GM19023 (cell line): ENCODE results near the gene RALGAPA1.
"Not testable (repeated sequence)": the region's sequence is repeated elsewhere in the genome, so short reads cannot be mapped to it uniquely, and the experiment has no call there.

ENCODE experiments used
- ATAC-seq: cut with Tn5 transposase; IDR thresholded peaks from one replicate; pipeline ENCODE4 v1.9.1; 2021; ENCODE audit warnings: mild to moderate bottlenecking, moderate library complexity; ENCODE audit not compliant: unreplicated experiment

RALGAPA1 gene

DNA sequence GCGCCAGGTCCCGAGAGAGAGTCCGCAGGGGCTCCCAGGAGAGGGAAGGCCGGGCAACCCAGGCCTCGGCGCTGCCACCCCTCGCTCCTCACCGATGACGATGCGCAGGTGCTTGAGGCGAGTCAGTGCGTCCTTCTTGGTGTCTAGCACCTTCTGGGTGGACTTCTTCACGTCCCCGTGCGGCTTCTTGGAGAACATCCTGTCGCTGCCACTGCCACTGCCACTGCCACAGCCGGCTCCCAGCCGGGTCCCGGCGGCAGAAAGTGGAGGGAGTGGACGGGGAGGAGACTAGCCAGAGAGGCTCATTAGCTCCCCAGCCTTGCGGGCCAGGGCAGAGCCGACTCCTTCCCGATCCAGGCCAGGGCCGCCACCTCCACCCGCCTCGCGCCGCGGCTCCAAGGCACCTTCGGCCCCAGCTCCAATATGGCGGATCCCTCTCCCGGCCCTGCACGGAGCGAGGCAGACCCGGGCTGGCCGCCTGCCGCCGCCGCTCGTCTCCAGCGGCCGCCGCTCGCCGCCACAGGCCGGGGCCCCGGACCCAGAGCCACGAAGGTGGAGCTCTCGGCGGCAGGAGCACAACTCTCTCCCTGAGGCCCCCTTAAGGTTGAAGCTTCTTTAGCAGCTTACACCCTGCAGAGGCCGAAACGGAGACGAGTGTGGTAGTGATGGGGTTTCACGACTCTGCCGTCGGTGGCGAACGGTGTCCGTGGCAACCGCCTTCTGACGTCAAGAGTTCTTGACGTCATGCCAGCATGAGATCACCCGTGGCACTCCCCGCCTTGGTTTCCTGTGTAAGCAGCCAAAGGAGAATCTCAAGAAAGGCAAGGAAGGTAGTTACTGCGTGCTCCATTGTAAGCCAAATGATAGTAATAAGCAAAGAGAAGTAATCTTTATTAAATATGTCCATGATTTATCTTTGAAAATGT, at the start of gene RALGAPA1:
Gene RALGAPA1, minus strand, starts transcription at position 658 of the 926 bp plus-strand sequence. Its CDS starts 460 bp downstream, at position 198.
- ATAC-seq, result peak; percentile 96

DNA sequence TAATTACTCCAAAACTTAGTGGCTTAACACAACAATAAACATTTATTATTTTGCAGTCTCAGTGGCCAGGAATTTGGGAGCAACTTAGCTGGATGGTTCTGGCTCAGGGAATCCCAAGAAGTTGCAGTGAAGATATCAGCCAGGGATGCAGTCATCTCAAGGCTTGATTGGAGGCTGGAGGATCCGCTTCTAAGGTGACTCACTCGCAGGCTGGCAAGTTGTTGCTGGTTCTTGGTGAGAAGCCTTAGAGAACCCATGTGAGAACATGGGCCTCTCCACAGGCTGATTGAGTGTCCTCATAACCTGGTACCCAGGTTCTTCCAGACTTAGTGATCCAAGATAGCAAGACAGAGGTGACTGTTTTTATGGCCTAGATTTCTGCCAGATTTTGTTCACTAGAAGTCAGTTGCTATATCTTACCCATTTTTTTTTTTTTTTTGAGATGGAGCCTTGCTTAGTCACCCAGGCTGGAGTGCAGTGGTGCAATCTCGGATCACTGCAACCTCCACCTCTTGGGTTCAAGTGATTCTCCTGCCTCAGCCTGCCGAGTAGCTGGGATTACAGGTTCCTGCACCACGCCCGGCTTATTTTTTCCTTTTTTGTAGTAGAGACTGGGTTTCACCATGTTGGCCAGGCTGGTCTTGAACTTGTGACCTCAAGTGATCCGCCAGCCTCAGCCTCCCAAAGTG, 49.6 kb upstream of the RALGAPA1 start:
- no peak for ATAC-seq

- ATAC-seq, result peak; percentile 96
These were observed 46.9 kb upstream of the RALGAPA1 start for GRCh38 chr14:35855876-35856481.

DNA sequence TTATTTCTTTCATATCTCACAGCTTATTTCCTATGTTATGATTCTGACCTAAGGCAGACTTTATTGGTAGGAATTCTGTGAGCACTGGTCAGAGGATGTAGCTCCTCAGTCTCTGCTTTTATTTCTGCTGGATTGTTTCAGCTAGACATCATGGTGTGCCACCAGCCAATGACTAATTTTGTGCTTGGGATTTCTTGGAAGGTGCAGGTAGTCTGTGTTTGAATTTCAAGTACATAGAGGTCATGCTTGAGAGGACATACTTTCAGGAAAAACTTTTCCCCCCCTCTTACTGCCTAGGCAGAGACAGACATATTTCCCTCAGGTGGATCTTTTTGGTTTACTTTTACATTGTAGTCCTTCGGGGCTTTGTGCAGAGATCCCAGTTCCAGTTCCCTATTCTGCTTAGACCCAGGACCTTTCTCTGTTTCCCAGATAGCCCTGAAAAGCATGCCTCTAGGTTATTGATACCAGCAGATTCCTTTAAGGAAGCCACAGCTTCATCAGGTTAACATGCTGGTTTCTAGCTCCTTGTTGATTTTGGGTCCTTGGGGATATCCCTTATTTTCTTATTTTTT, 45.7 kb upstream of the RALGAPA1 start:
- no peak for ATAC-seq

DNA sequence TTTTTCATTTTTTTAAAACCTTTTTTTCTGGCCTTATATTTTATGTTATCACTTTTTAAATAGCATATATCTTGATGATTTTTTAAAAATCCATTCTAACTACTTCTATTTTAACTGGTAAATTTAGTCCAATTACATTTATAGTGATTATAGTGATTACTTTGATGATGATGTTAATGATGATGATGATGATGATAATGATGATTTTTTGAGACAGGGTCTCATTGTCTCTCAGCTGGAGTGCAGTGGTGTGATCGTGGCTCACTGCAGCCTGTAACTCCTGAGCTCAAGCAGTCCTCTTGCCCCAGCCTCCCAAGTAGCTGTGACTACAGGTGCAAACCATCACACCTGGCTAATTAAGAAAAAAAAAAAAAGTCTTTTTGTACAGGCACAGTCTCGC, 44.1 kb upstream of the RALGAPA1 start:
- ATAC-seq, result no peak

DNA sequence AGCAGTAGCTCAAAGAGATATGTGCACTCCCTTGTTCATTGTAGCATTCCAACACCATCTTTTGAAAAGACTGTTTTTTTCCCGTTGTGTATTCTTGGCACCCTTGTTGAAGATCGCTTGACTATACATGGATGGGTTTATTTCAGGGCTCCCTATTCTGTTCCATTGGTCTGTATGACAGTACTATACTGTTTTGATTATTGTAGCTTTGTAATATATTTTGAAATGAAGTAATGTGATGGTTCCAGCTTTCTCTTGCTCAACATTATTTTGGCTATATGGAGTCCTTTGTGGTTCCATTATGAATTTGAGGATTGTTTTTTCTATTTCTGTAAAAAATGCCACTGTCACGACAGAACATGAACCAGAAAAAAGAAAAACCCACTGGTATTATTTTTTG, 42.7 kb upstream of the RALGAPA1 start:
- ATAC-seq, result no peak

DNA sequence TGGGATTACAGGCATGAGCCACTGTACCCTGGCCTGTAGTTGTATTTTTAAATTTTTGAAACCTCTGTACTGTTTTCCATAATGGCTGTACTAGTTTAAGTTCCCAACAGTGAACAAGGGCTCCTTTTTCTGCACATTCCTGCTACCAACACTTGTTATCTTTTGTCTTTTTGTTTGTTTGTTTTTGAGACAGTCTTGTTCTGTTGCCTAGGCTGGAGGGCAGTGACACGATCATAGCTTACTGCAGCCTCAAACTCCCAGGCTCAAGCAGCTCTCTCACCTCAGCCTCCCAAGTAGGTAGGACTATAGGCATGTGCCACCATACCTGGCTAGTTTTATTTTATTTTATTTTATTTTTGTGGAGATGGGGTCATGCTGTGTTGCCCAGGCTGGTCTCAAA, 40.0 kb upstream of the RALGAPA1 start:
- ATAC-seq, result no peak

- ATAC-seq, result no peak
These were observed 38.5 kb upstream of the RALGAPA1 start for GRCh38 chr14:35847636-35848035.

DNA sequence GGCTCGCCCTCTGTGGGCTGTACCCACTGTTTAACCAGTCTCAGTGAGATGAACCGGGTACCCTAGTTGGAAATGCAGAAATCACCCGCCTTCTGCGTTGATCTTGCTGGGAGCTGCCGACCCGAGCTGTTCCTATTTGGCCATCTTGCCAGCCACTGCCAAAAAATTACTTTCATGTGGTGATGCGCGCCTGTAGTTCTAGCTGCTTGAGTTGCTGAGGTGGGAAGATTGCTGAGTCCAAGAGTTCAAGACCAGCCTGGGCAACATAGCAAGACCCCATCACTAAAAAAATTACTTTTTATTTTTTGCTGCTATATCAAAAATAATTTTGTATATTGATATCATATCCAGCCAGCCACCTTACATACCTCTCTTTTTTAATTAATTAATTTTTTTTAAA, 35.4 kb upstream of the RALGAPA1 start:
- ATAC-seq, result no peak

DNA sequence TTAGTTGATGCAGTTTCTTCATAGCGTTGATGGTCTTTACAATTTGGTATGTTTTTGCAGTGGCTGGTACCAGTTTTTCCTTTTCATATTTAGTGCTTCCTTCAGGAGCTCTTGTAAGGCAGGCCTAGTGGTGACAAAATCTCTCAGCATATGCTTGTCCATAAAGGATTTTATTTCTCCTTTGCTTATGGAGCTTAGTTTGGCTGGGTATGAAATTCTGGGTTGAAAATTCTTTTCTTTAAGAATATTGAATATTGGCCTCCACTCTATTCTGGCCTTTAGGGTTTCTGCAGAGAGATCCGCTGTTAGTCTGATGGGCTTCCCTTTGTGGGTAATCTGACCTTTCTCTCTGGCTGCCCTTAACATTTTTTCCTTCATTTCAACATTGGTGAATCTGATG, 33.1 kb upstream of the RALGAPA1 start:
- ATAC-seq, result not testable (repeated sequence)

- not testable (repeated sequence) for ATAC-seq
These were observed 32.6 kb upstream of the RALGAPA1 start for GRCh38 chr14:35841704-35842103.

- no peak for ATAC-seq
These were observed 26.3 kb upstream of the RALGAPA1 start for GRCh38 chr14:35835208-35835982.

DNA sequence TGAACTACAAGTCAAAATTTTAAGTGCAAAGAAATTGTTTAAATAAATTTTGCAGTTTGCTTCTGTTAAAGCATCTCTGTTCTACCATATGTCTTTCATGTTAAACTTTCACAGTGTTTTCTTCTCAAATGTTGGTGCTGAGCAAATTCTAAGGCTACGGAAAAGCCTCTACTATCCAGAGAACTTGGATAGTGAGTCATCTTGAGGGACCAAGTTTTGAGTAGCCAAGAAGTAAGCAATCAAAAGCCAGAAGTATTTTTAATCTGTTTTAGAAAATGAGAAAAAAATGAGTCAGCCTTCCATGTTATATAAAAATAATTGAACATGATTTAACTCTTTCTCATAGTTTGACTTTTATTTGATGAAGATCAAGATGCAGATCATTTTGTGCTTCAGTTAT, 20.4 kb upstream of the RALGAPA1 start:
- ATAC-seq, result no peak

- no peak for ATAC-seq
These were observed 18.8 kb upstream of the RALGAPA1 start for GRCh38 chr14:35827678-35828472.

- no peak for ATAC-seq
These were observed 17.9 kb upstream of the RALGAPA1 start for GRCh38 chr14:35826952-35827416.

- peak; percentile 95 for ATAC-seq
These were observed 17.3 kb upstream of the RALGAPA1 start, which contains the start of gene BRMS1L for GRCh38 chr14:35826218-35826951. BRMS1L (plus strand) TSS chr14:35826338; CDS start chr14:35826517, 179 bp downstream.

DNA sequence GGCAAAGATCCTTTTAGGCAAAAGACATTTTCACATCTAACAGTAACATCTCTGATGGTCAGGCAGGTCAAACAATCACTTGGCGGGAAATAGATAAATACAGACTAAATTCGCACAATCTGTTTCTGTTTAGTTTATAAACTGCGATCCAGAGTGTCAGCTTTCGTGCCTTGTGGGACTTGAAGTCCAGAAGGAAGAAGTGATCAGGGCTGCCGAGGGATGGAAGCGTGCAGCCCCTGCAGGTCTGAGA, 16.8 kb upstream of the RALGAPA1 start:
- ATAC-seq, result no peak

GRCh38 chr14:35824446-35825165, 15.5 kb upstream of the RALGAPA1 start:
- ATAC-seq, result not testable (repeated sequence)
